GM19240 (cell line): ENCODE data around the gene C2orf72.
"Not testable (repeated sequence)": the region's sequence is repeated elsewhere in the genome, so short reads cannot be mapped to it uniquely, and the experiment has no call there.

Experiments
- DNase-seq: peaks from one replicate; pipeline ENCODE4 v3.0.0; 2011; ENCODE audit warnings: low spot score; ENCODE audit not compliant: insufficient read length

Gene C2orf72

DNA sequence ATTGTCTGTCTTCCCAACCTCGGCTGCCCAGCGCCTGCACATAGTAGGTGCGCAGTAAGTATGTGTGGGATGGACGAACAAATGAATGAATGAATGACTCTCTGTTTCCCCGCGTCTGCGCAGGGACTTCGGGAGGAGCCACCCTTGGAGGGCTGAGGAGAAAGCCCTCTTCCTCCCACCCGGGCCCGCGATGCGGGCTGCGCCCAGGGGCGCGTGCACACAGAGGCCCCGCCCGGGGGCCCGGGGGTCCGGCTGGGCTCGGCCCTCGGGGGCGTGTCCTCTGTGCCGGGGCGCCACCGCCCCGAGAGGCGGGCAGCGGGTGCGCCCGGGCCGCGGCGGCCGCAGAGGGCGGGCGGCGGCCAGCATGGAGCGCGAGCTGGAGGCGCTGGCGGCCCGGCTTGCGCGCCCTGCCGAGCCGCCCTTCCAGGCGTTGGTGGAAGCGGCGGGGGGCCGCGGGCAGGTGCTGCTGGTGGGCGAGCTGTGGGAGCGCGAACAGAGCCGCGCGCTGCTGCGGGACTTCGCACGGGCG, at the start of gene C2orf72:
Gene C2orf72 (plus strand): TSS at position 322 of the 529 bp plus-strand sequence. CDS start 43 bp downstream, at position 365.
- no peak for DNase-seq

GRCh38 chr2:230989731-230990130, 47.6 kb upstream of the C2orf72 start:
- DNase-seq = no peak

GRCh38 chr2:230990131-230990898, 47.0 kb upstream of the C2orf72 start:
- DNase-seq = no peak

DNA sequence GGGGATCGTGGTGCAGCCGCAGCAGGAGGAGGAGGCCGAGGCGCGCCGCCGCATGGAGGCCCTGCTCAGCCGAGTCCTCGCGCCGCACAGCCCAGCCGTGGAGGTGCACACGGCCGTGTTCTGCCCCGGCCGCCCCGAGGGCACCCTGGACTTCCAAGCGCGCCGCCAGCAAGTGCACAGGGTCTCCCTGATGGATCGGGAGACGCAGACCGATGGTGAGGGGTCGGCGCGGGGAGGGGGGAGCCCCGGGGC, 46.5 kb upstream of the C2orf72 start:
- DNase-seq = no peak

DNA sequence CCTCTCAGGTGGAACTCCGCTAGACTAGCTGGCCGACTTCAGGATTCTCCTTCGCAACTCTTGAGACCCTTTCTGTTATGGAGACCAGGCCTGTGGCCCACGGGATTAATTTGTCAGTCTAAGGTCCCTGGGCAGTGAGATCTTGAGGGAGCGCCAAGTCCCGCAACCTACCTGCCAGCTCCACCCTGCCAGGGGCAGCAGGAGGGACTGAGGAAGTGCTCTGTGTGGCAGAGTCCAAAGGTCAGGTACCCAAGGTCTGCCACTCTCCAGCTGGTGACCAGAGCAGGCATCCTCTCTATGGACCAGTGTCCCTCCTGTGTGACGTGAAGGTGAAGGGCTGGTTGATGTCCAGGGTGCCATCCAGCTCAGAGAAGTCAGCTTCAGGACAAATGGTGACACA, 45.7 kb upstream of the C2orf72 start:
- DNase-seq = no peak

- DNase-seq = no peak
These were observed 41.5 kb upstream of the C2orf72 start, which contains the start of gene SPATA3 for GRCh38 chr2:230995821-230996220. SPATA3 (plus strand) TSS chr2:230996121; CDS start chr2:230996234, 113 bp downstream.

DNA sequence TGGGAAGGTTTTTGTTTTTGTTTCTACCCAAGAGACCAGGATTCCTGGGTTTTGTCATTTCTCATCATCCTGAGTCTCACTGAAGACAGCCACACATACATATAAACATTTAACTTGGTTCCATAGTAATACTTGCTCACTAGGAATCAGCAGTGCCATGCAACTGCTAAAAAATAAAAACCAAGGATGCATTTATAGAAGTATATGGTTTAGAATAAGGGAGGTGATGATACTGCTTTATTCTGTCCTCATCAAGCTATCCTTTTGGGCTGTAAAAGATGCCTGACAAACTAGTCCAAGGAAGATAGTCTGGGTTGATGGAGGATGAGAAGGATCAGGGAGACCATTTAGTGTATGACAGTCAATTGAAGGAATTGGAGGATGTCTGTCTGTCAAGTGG, 40.7 kb upstream of the C2orf72 start:
- no peak for DNase-seq

- no peak for DNase-seq
These were observed 38.4 kb upstream of the C2orf72 start for GRCh38 chr2:230998882-230999281.

DNA sequence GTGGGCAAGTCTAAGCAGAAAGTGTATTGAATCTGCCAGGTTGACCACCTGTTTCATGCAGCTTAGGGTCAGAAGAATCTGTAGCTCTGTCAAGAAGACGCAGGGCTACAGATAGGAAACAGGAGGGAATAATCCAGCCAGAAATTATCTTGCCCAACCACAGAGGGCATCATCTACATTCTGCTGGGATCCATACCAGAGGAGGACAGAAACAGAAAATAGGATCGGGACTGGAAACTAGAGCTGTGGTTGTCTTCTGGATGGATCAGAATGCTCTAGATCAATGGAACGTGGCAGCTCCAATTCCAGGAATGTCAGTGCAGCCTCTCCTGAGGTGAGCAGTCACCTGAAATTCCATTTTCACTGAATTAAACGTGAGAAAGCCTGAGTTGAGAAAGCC, 37.8 kb upstream of the C2orf72 start:
- DNase-seq = no peak

GRCh38 chr2:231000211-231000904, 37.0 kb upstream of the C2orf72 start:
- DNase-seq = no peak

DNA sequence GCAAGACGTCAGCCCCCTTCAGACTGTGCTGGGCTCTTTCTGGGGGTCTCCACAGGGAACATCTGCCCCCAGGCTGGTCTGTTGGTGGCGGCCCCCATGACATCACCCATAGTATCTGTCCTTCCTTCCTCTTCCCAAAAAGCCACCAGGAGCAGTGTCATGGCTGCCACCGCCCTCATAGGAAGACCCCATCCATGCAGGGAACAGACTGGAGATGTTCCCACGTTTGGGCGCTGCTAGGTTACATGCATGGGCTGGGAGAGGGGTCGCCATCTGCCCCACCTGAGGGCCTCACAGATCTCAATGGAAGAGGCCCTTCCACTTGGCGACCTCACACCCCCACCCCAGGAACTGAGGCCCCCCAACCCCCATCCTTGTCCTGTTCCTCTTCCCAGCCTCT, 36.3 kb upstream of the C2orf72 start:
- no peak for DNase-seq

DNA sequence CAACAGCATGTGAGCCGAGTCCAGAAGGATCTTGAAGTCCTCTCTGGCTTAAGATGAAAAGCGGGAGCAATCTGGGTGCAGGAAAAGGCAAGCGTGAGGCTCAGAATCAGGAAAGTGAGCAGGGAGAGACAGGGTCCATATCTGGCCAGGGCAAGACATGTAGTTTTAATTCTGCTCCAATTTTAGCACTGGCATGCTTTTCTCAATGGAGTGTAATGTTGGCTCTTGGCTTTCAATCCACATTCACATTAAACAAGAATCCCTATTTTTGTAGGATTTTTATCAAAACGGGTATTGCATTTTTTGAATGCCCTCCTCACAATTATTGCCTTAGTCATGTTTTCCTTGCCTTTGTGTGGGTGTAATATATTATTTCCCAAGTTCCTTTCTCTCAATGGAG, 35.4 kb upstream of the C2orf72 start:
- DNase-seq = no peak

- DNase-seq = no peak
These were observed 34.7 kb upstream of the C2orf72 start for GRCh38 chr2:231002641-231003040.

DNA sequence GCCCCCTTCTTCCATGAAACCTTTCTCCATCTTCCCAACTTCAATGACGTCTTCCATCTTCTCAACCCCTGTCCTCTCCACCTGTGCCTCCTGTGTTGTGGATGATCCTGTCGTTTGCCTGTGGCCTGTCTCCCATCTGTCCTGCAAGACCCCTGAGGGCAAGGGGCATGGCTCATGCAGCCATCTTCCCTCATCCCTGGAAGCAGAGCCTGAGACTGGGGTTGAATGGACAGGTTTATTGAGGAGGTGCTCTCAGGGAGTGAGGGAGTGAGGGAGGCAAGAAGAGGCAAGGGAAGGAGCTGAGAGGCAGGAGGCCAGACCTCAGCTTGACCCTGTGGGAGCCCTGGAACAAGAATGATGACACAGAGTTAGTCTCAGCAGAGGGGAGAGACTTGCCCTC, 34.1 kb upstream of the C2orf72 start:
- no peak for DNase-seq

DNA sequence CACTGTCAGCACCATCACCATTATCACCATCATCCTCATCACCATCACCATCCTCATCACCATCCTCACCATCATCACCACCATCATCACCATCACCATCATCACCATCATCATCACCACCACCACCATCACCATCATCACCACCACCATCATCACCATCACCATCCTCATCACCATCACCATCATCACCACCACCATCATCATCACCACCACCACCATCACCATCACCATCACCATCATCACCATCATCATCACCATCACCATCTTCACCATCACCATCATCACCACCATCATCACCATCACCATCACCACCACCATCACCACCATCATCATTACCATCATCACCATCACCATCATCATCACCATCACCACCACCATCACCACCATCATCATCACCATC, 32.4 kb upstream of the C2orf72 start:
- DNase-seq = not testable (repeated sequence)

- no peak for DNase-seq
These were observed 29.8 kb upstream of the C2orf72 start for GRCh38 chr2:231007286-231008098.

- DNase-seq = no peak
These were observed 29.2 kb upstream of the C2orf72 start for GRCh38 chr2:231008131-231008530.

- no peak for DNase-seq
These were observed 27.9 kb upstream of the C2orf72 start for GRCh38 chr2:231009236-231009919.

- DNase-seq = no peak
These were observed 27.1 kb upstream of the C2orf72 start for GRCh38 chr2:231010201-231010730.

GRCh38 chr2:231011526-231011925, 25.8 kb upstream of the C2orf72 start:
- DNase-seq = no peak

GRCh38 chr2:231012463-231012862, 24.9 kb upstream of the C2orf72 start:
- no peak for DNase-seq
